ENCODE results near the gene RETREG1. TPM values are rescaled to one million over a fixed set of nuclear protein-coding genes. Genes with fewer than 3 reads are reported as not detected.

Gene RETREG1
- total RNA-seq, 1 experiment from 2014 or later = 25.4 TPM

DNA sequence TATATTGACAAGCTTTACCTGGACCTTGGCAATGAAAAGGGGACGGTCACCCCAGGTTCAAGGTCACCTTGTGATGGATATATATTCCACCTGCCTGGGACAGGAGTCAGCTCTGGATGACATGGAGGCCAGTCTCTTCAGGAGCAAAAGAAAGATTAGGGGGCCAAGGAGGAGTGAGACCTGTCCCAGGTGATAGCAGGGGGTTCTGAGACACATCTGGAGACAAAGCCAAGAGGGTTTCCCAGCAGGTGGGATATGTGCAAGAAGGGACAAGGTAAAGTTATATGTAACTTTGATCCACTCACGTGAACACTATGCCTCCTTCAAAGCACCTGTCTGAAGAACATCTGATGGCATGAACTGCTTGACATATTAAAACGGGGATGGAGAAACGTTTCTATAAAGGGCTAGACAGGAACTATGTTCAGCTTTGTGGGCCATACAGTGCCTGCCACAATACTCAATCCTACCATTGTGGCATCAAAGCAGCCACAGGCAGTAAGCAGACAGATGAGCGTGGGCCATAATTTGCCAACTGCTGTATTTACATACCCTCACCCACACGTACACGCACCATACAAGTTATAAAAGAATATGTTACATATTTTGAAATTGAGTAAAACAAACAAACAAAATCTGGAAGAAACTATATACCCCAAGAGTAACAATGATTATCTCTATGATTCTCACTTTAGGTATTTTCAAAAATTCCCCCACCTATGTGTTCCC lies 88.3 kb downstream of the RETREG1 start:
- DNase-seq (ENCODE audit: low spot score) = no peak

- DNase-seq (ENCODE audit: low spot score) = no peak
These were observed 91.1 kb downstream of the RETREG1 start for GRCh38 chr5:16525651-16526050.

- no peak for DNase-seq (ENCODE audit: low spot score)
These were observed 92.5 kb downstream of the RETREG1 start for GRCh38 chr5:16524286-16524685.

DNA sequence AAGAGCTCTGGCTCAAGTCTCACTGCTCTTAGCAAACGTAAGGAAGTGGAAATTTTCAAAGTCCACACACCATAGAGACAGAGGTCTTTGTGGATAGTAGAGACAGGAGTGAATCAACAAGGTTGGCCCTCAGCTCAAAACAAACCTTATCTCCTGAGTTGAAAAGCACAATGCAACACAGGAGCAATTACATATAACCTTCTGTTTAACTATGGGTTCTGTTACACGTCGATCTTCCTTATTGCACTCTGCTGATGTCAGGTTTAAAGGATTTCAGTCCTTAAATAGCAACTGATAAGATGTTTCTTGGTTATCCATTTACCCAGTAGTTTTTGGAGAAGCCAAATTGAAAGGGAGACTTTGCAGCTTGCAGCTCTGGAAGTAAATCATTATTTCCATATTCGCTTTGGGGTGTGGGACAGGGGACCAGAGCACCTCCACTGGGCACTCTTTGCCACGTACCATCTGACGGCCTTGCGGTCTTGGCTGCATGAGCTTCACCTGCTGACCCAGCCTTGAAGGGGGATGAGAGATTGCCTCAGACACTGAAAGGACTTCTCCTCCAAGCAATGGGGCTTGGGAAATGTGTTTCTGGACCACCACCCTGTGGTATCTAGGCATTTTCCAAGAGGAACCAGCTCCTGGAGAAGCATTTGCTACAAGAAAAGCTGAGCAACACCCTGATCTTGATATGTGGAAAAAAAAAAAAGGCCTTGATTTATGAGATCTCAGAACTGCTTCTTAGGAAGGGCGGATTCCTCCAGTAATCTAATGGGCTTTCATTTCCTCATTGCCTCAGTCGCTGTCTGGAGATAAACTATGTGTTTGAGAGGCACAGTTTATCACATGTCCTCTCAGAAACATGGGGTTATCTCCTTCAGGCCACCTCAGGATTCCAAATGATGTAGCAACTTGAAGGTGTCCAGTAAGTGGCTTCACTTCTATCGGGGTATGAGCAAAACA lies 95.0 kb downstream of the RETREG1 start:
- no peak for DNase-seq (ENCODE audit: low spot score)

DNA sequence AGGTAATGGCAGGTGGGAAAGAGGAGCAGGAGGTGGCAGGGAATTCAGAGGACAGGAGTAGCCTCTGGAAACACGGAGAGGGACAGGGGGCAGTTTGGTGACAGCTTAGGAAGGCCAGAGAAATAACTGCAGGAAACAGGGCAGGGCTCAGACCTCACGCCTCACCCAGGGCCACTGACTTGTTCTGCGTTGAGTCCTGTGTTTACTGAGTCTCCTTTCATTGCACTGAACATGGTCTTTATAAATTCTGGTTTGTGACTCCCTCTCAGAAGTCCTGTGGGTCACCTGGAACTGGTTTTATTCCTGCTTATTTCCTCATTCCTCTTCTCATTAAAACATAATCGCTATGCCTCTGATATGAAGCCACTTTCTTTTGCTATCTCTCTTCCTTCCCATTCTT lies 96.0 kb downstream of the RETREG1 start:
- DNase-seq (ENCODE audit: low spot score) = no peak

DNA sequence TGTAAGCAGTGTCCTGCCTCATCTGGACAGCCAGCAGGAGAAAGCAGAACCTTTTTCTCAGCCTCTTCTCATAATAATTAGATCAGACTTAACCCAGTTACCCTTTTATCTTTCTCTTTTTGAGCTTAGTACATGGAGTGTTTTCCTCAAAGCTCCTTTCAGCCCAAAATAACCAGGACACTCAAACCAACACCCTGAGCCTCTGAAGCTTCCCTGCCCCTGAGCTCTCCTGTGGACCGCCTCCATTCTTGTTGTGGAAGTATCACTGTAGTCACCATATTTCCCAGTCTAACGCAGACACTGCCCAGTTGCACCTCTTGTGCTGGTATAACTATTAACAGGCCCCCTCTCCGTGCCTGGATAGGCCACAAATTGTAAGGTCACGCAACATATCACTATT lies 97.4 kb downstream of the RETREG1 start:
- no peak for DNase-seq (ENCODE audit: low spot score)

DNA sequence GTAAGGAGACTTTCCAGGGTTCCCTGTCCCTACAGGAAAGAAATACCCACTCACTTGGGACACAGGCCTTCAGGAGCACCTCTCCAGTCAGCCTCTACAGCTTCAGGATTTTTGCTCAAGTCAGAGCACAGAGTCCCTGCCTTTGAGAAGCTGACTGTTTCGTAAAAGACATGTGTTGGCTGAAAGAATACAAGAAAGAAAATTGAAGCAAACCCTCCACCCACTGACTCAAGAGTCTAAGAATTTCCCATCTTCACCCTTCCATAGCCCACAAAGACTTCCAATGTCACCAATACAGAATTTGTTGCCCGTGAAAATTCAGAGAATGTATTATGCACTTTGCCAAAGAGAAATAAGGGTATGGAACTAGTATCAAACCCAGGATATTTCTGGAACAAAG lies 98.2 kb downstream of the RETREG1 start:
- no peak for DNase-seq (ENCODE audit: low spot score)

DNA sequence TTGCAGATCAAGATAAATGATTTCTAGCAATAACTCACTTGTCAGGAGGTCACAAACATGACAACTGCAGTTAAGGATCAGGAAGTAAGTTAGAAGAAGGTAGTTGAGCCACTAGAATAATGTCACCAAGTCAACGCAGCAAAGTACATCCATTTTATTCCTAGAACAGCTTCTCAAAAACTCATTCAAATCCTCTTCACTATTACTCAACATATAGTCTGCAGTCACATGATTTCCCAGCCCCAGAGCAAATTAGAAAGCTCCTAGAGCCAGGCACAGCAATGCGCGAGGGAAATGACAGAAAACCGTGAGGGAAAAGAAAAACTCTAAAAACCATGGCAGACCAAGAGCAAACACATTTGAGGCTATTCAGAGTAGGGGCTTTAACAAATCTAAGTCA lies 101.3 kb downstream of the RETREG1 start:
- DNase-seq (ENCODE audit: low spot score) = no peak

- no peak for DNase-seq (ENCODE audit: low spot score)
These were observed 106.7 kb downstream of the RETREG1 start for GRCh38 chr5:16510098-16510497.

- DNase-seq (ENCODE audit: low spot score) = peak; percentile 85
These were observed 107.9 kb downstream of the RETREG1 start for GRCh38 chr5:16508730-16509531.

GRCh38 chr5:16507716-16508115 lies 109.1 kb downstream of the RETREG1 start:
- no peak for DNase-seq (ENCODE audit: low spot score)

GRCh38 chr5:16505904-16506303 lies 110.9 kb downstream of the RETREG1 start:
- DNase-seq (ENCODE audit: low spot score) = no peak

DNA sequence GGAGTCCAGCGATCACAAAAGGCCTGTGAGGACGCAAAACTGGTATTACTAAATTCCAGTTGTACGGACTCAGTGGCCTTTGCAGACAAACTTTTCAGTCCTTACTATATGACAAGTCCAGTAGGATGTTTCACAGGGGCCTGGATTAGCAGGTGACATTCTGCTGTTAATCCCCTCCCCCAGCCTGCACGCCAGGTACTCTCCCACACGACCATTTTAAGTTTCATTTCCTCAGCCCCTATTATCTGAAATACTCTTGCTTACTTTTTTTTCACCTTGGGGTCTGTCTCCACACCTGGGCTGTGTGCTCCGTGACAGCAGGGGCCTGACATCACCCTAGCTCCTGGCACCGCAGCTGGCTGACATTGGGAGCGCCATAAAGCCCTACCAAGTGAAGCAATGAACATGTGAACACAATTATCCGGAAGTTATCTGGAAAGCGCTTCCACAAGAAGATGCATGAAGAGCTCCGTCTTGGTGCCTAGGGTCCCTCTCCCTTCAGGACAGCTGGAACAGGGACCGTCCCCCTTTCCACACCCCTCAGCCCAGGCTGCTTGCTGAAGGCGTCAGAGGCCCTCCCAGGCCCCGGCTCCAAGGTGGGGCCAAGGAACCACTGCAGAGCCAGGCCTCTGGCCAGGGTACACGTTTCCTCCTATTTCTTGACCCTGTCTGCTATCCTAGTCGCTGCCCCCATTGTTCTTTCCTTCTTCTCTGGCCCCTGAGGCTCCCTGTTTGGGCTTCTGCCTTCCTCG lies 111.5 kb downstream of the RETREG1 start:
- DNase-seq (ENCODE audit: low spot score) = no peak

GRCh38 chr5:16504571-16504970 lies 112.2 kb downstream of the RETREG1 start:
- DNase-seq (ENCODE audit: low spot score) = no peak

DNA sequence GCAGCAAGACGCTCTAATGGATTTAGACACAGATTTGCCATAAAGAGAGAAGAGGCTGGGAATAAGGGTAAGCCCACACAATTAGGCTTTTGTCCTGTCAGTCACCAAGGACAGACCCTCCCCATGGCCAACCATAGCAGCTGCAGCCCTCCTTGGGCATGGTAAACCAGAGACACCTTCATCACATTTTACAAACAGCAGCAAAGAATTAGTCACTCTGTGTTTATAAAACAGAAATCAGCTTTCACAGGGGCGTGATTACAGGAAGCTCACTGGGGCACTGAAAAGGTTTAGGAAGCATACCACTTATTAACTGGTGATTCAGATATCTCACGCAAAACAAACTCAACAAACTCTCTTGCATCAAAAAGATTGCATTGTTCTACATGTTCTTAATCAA lies 113.9 kb downstream of the RETREG1 start:
- no peak for DNase-seq (ENCODE audit: low spot score)

- DNase-seq (ENCODE audit: low spot score) = no peak
These were observed 116.8 kb downstream of the RETREG1 start for GRCh38 chr5:16500024-16500423.

- DNase-seq (ENCODE audit: low spot score) = no peak
These were observed 119.3 kb downstream of the RETREG1 start for GRCh38 chr5:16497546-16497945.

- DNase-seq (ENCODE audit: low spot score) = no peak
These were observed 123.5 kb downstream of the RETREG1 start for GRCh38 chr5:16493261-16493660.

DNA sequence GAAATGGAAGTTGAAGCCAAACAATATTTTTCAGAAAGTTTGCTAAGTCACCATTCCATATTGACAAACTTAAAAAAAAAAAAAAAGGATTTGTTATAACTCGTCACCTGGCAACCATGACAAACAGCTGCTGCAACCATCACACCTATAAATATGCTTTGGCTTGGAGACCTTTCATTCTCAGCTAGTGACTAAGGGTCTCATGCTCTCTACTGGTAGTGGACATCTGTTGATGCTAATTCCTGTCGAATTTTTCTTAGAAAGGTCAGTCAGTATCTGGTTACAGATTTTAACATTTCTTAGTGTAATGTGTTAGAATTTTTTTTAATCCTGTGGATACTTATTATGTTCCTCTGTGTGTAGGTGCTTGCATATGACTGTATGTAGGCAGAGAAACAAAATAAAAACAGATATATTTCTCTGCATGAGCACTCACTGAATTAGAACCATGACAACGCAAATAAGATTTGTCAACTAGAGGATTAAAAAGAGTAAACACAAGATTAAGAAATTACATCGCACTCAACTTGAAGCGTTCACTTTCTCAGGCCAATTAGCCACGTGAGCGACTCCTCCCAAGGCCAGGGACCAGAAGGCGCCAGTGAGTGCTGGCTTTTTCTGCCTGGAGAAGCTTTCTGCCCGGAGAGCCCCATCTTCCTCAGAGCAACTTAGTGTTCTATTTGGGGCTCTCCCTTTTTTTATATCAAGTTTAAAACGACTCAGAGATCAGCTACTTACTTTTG lies 124.2 kb downstream of the RETREG1 start:
- peak; percentile 29 for DNase-seq (ENCODE audit: low spot score)

- no peak for DNase-seq (ENCODE audit: low spot score)
These were observed 125.9 kb downstream of the RETREG1 start for GRCh38 chr5:16490911-16491310.

All from A172 (cell line).